Left forelimb (tissue), 1 donor: Measurements from ENCODE around the gene ARFGAP1.

Experiments
- DNase-seq: peaks from one replicate; pipeline ENCODE4 v3.0.0-alpha.2; 2018; ENCODE audit warnings: low spot score

Gene ARFGAP1

DNA sequence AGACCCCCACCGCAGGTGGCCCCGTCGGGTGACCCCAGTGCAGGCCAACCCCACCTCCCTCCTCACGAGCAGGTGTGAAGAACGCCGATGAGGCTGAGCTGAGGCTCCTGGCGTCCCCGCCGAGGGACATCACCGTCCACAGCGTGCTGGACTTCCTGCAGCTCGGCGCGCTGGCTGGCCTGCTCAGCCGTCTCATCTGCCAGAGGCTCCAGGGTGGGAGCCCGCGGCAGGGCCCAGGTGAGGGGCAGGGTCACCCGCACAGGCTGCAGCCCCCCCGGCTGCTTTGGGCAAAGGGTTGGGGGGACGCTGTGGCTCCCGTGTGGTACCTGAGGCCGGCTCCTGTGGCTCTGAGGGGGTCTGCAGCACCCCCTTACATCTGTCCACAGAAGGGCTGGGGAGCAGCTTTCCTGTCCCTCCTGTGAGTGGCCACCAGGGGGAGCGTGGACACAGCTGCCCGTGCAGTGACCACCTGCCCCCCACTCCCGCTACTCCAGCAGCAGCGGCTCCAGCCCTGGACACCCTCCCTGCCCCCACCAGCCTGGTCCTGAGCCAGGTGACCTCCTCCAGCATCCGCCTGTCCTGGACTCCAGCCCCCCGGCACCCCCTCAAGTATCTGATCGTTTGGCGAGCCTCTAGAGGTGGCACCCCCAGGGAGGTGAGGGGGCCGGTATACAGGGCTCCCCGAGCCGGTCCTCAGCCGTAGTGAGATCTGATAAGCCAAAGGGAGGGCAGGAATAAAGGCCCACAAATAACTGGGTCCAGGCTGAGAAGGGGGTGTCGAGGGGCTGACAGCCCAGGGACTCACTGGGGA lies 36.9 kb downstream of the ARFGAP1 start:
- peak; percentile 83 for DNase-seq

DNA sequence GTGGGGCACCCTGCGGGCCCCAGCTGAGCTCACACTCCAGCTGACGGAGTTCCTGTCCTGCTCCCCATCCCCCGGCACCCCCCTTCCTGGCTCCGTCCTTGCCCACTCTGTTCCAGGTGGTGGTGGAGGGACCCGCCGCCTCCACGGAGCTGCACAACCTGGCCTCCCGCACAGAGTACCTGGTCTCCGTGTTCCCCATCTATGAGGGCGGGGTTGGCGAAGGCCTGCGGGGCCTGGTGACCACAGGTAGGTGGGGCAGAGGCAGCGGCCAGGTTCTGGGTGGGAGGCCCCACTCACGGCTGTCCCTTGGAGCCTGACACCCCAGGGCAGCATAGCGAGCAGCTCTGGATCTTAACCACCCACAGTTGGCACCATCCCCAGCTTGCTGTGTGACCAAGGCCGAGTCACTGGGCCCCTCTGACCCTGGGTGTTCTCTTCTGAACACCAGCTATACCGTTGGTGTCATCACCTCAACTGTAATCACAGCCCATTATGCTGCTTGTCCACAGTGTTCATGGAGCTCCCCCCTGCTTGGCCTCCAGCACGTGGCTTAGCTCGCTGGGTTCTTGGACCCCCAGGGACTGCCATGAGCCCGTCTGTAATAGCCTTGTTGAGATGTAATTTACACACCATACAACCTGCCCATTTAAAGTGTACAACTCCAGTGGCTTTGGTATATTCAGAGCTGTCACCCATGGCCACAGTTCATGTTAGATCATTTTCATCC lies 37.8 kb downstream of the ARFGAP1 start:
- DNase-seq, result no peak

DNA sequence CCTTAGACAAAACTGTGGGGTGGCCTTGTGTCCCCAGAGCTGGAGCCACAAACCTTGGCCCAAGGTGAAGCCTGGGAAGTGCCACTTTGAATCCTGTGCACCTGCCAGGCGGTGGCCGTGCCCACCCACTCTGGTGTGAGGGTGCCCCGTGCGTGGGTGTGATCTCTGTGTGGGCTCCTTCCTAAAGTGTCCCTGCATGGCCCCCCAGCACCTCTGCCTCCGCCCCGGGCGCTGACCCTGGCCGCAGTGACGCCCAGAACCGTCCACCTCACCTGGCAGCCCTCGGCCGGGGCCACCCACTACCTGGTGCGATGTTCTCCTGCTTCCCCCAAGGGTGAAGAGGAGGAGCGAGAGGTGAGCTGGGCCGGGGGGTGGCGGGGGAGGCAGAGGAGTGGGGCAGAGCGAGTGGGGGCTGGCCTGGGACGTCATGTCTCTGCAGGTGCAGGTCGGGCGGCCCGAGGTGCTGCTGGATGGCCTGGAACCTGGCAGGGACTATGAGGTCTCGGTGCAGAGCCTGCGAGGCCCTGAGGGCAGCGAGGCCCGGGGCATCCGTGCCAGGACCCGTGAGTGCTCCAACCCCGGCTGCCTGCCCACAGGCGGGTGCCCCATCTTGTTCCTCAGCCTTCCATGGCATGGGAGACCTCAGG lies 38.7 kb downstream of the ARFGAP1 start:
- no peak for DNase-seq

DNA sequence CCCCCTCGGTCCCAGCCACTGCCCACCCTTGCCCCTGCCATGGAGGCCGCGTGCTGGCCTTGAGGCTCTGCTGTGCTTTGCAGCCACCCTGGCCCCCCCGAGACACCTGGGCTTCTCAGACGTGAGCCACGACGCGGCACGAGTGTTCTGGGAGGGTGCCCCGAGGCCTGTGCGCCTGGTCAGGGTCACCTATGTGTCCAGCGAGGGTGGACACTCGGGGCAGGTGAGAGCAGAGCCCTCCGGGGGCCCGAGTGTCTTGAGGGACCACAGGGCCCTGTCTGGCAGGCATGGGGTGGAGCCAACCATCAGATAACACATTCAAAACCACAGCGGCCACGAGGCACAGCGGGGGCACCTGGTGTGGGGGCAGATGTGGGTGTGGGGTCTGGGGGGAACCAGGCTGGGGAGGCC lies 39.2 kb downstream of the ARFGAP1 start:
- no peak for DNase-seq

DNA sequence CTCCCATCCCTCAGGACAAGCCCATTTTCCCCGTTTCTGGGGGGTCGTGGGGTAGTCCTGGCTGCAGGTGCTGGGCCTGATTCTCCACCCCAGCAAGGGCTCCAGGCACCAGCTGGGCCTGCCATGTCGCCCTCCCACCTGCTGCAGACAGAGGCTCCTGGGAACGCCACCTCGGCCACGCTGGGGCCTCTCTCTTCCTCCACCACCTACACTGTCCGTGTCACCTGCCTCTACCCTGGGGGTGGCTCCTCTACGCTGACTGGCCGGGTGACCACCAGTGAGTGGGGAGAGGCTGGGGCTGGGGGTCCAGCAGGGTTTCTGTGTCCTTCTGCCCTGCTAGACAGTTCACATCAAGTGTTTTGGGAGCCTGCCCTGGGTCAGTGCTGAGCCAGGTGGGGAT lies 39.7 kb downstream of the ARFGAP1 start:
- no peak for DNase-seq

DNA sequence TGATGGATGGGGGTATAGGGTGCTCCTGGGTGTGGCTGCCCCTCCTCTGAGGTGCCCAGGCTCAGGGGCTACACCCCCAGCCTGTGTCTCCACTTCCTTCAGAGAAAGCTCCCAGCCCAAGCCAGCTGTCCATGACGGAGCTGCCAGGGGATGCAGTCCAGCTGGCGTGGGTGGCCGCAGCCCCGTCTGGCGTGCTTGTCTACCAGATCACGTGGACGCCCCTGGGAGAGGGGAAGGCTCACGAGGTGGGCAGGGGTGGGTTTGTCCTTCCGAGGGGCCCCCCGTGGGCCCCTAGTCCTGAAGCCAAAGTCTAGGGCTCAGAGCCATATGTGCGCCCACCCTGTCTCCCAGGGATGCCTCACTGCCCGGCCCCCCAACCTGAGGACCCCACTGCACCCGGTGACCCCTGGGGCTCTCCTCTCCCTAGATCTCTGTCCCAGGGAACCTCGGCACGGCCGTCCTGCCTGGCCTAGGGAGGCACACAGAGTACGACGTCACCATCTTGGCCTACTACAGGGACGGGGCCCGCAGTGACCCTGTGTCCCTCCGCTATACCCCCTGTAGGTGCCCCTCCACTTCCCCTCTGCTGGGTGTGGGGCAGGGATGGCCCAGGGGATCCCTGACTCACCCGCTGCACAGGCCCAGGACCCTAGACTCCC lies 40.2 kb downstream of the ARFGAP1 start:
- no peak for DNase-seq

DNA sequence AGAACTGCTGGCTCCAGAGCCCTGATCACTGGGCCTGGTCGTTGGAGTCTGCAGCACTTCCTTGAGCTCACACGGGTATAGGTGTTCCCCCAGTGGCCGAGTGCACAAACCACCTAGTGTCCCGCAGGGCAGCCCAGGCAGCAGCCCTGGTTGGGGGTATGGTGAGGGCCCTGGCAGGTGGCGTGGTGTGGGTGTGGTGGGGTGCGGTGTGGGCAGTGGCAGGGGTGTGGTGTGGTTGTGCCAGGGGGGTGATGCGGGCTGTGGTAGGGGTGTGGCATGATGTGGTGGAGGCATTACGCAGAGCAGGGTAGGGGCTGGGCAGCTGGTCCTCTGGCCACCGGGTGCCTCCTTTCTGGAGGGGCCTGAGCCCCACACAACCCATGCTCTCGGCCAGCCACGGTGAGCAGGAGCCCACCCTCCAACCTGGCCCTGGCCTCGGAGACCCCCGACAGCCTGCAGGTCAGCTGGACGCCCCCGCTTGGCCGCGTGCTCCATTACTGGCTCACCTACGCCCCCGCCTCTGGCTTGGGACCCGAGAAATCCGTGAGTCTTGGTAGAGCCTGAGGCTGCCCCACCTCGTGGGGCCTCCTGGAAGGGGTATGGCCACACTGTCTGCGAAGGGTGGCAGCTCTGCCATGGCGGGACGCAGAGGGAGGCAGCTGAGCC lies 40.9 kb downstream of the ARFGAP1 start:
- DNase-seq, result no peak

DNA sequence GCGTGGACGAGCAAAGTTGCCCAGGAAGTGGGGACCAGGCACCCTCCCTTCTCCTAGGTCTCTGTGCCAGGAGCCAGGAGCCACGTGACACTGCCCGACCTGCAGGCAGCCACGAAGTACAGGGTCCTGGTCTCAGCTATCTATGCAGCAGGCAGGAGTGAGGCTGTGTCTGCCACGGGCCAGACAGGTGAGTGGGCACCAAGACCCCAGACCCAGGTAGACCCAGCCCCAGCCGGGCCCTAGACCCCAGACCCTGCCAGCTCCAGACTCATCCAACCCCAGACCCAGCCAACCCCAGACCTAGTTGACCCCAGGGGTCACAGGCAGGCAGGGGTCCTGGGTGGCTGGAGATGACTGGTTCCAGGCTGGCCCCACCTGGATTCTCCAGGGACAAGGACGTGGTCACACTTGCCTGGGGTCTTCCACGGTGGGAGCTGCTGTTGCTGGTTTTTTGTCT lies 41.4 kb downstream of the ARFGAP1 start:
- no peak for DNase-seq

DNA sequence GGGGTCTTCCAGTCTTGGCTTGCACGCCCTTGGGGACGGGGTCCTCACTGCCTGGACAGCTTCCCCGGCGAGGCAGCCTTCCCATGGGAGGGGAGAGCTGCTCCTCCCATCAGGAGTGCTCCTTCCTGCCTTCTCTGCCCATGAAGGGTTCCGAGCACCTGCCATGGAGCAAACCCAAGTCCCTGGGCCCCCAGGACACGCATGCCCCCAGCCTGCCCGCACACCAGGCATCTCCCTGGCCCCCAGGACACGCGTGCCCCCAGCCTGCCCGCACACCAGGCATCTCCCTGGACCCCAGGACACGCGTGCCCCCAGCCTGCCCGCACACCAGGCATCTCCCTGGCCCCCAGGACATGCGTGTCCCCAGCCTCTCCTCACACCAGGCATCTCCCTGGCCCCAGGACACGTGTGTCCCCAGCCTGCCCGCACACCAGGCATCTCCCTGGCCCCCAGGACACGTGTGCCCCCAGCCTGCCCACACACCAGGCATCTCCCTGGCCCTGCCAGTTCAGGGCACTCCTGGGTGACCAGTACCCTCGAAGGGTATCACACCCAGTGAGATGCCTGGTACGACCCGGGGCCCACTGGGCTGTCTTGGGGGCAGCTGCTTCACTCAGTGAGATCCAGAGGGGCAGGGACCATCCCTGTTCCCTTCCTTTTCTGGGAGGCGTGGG lies 42.1 kb downstream of the ARFGAP1 start:
- DNase-seq, result no peak

DNA sequence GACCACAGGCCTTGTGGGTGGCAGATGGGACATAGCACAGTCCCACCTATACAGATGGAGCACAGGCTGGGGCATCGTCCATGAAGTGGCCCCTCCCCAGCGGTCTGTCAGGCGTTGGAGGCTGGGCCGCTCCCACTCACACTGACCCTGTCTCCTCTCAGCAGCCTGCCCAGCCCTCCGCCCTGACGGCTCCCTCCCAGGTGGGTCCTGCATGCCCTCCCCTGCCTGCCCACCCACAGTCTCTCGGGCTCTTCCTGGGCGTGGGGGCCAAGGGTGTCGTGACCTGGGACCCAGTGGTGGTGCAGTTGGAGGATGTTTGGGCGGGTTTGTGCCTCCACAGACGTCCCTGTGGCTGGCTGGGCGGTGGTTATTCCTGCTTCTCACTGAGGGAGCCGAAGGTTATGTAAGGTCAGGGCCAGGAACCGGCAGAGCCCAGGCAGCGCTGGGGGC lies 42.7 kb downstream of the ARFGAP1 start:
- no peak for DNase-seq

DNA sequence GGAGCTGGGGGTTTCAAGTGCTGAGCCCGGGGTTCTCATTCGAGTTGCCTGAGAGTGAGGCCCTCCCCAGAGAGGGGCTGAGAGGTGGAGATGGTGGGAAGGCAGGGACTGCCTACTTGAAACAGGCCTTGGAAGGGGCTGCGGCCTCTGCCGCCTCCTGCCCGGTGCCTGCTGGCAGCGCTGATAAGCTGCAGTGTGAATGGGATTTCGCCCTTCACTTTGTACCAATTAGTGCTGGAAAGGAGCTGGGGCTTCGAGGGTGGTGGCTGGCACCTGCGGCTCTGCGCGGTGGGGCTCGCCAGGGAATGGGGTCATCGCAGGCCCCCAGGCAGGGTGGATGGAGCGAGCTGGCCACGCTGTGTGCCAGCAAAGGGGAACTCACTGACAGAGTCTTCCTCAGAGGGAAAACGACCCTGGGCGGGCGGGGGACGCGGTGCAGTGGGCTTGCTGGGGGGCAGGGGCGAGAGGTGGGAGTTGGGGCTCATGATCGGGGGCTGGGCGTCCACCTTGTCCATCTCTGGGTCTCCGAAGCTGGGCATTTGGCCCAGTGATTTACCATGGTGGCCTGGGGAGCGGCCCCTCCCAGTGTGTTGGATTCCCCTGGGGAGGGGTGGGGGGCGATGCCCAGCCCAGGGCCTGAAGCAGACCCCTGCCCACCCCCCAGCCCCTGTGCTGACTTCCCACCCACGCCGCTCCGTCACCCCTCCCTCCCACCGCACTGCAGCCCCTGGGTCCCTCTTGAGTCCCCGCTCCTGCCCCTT lies 43.3 kb downstream of the ARFGAP1 start:
- no peak for DNase-seq

DNA sequence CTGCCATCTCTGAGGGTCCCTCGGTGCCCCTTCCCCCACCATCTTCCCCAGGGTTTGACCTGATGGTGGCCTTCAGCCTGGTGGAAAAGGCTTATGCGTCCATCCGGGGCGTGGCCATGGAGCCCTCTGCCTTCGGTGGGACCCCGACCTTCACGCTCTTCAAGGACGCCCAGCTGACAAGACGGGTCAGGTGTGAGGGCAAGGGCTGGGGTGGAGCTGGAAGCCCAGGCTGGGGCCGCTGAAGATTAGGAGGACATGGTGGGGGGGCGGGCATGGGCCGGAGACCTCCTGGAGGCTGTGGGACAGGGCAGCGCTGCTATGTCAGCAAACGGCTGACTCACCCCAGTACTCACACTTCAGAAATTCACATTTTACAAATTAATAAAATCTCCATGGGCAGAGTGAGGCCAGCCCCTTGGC lies 43.9 kb downstream of the ARFGAP1 start:
- no peak for DNase-seq

DNA sequence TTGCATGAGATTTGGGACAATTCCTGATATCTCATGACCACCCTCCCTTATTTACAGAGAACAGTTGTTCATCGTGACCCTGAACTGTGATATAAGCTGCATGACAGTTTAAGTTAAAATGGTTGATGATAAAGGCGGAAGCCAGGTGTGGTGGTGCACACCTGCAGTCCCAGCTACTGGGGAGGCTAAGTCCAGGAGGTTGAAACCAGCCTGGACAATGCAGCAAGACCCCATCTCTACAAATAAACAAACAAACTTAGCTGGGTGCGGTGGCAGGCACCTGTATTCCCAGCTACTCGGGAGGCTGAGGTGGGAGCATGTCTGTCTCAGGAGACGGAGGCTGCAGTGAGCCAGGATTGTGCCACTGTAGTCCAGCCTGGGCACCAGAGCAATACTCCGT lies 44.4 kb downstream of the ARFGAP1 start:
- DNase-seq, result no peak

DNA sequence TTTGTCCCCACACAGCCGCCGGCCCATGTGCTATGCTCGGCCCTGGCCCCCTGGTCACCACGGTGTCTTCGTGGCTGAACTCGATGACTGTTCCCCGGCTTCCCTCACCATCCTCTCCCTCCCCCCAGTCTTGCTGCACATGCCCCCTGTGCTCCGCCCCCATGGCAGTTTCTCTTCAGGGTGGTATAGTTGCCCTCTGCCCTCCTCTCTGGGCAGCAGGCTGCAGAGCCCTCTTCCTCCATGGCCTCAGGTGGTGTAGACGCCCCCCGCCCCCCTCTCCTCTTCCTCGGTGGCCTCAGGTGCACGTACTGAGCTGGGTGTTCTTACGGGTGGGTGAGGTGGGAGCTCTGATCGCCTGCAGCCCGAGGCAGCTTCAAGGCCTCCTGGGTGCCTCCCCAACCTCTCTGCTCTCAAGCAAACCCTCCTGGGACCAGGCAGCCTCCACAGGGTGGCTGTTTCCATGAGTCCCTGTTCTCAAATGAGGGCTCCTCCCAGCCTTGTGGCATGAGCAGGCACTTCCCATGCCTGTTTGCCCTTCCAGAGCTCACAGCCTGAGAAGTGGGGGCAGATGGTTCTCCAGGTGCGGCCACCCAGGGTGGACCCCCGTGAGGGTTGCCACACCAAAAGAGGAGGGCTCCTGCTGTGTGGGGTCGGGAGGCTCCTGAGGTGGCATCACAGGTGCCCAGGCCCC lies 45.1 kb downstream of the ARFGAP1 start:
- DNase-seq, result no peak

DNA sequence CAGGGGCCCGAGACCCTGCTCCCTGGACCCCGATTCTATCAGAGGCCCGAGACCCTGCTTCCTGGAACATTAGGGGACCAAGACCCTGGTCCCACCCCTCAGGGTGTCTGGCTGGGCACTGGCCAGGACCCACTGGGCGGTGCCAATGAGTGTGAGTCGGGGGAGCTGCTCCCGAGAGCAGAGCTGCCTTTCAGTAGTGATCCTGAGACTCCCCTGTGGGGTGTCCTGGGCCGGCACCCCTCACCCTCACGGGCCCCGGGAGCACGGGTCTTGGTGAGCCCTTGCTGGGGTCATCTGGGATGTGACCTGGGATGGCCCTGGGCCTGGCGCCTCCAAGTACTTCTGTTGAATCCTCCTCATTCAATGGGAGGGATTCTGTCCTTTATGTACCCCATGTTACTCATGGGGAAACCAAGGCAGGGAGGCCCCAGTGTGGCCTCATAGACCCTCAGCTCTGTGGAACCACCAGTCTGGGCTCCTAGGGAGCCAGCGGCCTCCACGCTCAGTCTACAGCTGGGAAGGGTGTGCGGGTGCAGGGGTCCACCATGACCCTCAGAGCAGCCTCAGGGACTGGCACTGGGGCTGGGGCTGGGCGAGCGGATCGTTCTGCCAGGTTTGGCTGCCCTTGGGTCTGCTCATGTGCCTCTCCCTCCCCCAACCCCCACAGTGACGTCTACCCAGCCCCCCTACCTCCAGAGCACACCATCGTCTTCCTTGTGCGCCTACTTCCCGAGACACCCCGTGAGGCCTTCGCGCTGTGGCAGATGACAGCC lies 46.0 kb downstream of the ARFGAP1 start:
- DNase-seq, result no peak

DNA sequence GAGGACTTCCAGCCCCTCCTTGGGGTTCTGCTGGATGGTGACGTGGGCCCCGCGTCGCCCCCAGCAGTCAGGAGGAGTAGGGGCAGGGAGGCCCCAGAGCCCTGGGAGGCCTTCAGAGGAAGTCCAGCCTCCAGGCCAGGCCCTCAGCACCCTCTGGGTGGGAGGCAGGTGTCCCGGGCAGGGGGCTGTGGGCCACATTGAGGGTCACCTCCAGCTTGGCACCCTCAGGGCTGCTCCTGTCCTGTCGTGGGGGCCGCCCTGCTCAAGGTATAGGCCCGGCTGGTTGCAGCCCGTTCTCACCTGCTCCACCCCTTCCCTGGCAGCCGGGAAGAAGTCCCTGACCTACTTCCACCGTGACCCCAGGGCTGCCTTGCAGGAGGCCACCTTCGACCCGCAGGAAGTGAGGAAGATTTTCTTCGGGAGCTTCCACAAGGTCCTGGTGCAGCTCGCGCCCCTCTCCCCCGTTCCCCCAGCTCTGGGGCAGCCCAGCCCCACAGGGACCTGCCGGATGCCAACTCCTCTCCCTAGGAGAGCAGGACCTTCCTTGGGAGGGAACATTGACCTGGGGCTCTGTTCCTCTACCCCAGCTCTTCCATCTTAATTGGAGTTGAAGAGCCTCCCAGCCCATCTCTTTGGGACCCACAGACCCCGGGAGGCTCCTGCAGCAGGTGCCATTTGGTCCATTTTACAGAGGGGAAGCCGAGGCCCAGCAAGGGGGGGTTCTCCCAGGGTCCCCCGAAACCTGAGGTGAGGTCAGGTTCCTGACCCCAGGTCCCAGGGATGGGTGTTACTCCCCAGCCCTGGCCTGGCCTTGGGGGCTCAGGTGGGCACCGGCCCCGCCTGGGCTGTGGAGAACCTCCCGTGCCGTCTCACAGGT lies 46.8 kb downstream of the ARFGAP1 start:
- DNase-seq, result no peak

DNA sequence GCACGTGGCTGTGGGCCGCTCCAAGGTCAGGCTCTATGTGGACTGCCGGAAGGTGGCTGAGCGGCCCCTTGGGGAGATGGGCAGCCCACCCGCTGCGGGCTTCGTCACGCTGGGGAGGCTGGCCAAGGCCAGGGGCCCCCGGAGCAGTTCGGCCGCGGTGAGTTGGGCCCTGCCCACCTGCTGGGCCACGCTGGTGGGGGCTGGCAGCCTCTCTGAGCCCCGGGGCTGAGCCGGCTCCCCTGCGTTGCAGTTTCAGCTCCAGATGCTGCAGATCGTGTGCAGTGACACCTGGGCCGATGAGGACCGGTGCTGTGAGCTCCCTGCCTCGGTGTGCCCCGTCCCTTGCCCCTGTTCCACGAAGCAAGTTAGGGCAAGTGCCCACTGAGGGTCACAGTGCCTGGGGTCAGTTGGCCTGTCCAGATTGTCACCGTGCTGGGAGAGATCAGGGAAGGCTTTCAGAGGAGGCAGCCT lies 47.5 kb downstream of the ARFGAP1 start:
- no peak for DNase-seq

DNA sequence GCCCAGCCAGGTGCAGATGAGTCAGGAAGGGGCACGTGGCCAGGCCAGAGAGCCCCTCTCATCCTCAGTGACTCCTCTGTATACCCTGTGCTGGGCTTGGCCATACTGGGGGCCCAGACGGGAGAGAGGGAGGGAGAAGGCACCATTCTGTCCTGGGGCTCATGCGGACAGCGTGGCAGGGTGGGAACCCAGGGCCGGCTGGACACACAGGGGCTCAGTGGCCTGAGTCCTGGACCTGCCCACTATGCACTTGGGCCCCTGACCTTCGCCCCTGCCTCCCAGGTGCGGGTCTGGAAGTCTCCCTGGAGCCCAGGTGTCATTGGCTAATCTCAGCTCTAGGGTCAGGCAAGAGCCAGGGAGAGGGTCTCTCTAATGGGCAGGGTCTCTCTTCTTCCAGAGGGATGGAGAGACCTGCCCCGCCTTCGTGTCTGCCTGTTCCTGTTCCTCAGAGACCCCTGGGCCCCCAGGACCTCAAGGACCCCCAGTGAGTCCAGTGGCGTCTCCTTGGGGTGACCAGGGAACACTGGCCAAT lies 48.1 kb downstream of the ARFGAP1 start:
- no peak for DNase-seq
